RPMI8226 (cell line): Measurements from ENCODE around the gene MDM1.

Experiments
- DNase-seq: peaks from one replicate; pipeline ENCODE4 v3.0.0-alpha.2; 2015

MDM1 gene

GRCh38 chr12:68319988-68320623 is 12.1 kb downstream of the MDM1 start:
- no peak for DNase-seq

GRCh38 chr12:68317047-68317667 is 15.0 kb downstream of the MDM1 start:
- DNase-seq = peak; percentile 41

GRCh38 chr12:68310370-68310769 is 21.8 kb downstream of the MDM1 start:
- DNase-seq = no peak

DNA sequence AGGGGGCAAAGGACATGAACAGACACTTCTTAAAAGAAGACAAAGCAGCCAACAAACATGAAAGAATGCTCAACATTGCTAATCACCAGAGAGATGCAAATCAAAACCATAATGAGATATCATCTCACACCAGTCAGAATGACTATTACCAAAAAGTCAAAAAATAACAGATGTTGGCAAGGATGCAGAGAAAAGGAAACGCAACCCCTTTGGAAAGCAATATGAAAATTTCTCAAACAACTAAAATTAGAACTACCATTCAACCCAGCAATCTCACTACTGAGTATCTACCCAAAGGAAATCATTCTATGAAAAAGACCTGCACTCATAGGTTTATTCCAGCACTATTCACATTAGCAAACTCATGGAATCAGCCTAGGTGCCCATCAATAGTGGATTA is 25.6 kb downstream of the MDM1 start:
- no peak for DNase-seq

GRCh38 chr12:68305278-68305677 is 26.9 kb downstream of the MDM1 start:
- DNase-seq = no peak

DNA sequence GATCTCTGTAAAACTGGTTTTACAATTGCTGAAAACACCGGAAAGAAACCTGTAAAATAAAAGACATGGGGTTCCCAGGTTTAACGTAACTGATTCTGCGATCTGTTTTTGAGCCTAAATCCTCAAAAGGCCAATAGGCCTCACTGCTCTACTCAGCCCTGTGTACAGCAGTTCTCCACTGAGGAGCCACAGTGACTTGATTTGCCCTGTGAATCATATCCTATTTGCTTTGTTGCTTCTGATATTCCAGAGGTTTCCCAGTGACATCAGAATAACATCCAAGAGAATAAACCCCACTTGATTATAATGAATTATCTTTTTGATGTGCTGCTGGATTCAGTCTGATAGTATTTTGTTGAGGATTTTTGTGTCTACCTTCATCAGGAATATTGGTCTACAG is 27.5 kb downstream of the MDM1 start:
- DNase-seq = no peak

- no peak for DNase-seq
These were observed 28.3 kb downstream of the MDM1 start for GRCh38 chr12:68303850-68304249.

- DNase-seq = no peak
These were observed 34.2 kb downstream of the MDM1 start for GRCh38 chr12:68297929-68298328.

DNA sequence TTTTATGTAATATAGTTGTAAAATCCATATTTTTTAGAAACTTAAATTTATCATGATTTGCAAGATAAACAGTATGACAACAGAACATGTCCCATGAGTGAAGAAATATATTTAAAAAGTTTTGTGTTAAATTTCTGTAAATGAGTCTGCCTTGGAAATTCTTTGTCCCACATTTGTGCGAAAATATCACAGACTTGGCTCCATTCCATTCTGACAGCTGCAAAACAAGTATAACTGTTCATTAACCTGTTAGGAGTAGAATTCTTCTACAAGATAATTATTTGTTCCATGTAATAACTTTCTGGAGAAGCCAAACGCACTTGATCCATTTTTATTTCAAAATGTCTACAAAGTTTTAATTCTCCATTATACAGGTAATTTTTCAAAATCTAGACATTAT is 37.9 kb downstream of the MDM1 start:
- DNase-seq = no peak

- DNase-seq = no peak
These were observed 38.8 kb downstream of the MDM1 start for GRCh38 chr12:68293347-68293746.

GRCh38 chr12:68292151-68292943 is 39.8 kb downstream of the MDM1 start:
- DNase-seq = no peak

GRCh38 chr12:68291396-68292036 is 40.6 kb downstream of the MDM1 start:
- no peak for DNase-seq

GRCh38 chr12:68290126-68290525 is 42.0 kb downstream of the MDM1 start:
- DNase-seq = no peak

DNA sequence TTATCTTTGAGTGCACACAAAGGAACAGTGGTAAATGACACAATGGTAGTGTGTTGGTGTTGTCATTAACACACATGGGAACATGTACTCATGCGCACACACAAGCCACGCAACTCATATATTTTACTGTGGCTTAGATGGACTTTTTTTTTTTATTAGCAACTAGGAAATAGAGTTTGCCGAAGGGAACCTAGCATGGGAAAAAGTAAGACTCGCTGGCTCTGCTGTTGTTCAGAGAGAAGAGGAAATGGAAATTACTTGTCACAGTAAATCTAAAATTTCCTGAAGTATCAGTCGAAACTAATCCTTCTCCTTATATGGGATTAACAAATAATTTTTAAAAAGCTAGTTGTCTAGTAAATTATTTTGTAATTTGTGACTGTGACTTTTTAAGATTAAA is 45.1 kb downstream of the MDM1 start:
- no peak for DNase-seq

GRCh38 chr12:68286396-68286795 is 45.8 kb downstream of the MDM1 start:
- DNase-seq = no peak

- no peak for DNase-seq
These were observed 46.6 kb downstream of the MDM1 start for GRCh38 chr12:68285541-68285940.

DNA sequence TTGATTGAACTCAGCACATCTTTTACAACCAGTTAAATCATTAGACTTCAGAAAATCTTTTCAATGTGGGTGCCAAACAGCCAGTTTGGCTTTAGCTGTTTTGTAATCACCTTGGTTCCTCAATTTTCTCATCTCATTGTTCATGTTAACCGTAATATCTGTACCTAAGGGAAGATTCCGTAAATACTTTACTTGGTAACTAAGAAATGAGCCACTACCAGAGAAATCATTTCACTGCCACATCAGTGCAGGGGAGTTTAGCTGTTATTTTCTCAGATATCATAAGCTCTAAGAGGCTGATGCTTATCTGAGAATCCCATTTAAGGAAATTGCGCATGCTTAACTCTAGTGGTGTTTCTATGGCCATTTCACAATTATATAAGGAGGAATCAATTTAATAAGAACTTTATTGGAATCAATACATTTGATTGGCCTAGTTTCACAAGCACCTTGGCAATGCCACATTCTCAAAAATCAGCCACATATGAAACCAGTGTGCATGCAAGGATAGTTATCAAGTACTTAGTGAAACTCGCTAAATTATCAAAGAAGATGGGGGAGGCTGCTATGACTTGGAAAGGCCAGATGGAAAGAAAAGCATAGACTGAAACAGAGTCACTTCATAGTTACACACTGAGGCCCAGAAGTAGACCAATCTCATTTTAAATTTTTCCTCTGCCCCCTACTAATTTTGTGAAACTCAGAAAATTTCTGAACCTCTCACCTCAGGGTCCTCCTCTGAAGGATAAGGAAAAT is 50.7 kb downstream of the MDM1 start:
- DNase-seq = no peak

- DNase-seq = no peak
These were observed 51.9 kb downstream of the MDM1 start for GRCh38 chr12:68280240-68280639.

DNA sequence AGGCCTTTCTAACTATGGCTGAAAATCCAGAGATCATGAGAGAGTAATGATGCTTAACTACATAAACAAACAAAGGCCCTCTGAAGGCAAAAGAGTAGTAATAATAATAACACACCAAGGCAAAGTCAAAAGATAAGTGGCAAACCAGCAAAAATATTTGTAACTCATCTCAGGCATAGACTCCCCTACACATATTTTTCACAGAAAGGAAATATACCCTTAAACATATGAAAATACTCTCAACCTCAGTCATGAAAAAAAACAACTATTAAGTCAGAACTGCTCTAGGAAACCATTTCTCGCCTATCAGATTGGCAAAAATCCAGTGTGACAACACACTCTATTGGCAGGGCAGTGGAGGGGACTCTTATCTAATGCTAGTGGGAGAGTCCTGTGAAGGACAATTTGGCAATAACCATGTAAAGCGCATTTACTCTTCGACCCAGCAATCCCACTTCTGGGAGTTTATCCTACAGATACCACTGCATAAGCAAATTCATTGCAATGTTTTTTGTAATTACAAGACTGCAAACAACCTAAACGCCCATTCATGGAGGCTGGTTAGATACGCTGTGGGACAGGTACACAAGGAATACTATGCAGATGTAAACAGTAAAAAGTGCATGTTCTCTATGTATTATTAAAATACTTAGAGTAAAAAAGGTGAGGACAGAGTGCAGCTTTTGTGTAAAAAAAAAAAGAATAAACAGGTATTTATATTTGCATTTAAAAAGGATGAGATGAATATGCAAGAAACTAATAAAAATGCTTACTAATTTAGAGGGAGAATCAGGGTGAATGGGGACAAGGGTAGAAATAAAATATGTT is 52.7 kb downstream of the MDM1 start:
- DNase-seq = no peak

DNA sequence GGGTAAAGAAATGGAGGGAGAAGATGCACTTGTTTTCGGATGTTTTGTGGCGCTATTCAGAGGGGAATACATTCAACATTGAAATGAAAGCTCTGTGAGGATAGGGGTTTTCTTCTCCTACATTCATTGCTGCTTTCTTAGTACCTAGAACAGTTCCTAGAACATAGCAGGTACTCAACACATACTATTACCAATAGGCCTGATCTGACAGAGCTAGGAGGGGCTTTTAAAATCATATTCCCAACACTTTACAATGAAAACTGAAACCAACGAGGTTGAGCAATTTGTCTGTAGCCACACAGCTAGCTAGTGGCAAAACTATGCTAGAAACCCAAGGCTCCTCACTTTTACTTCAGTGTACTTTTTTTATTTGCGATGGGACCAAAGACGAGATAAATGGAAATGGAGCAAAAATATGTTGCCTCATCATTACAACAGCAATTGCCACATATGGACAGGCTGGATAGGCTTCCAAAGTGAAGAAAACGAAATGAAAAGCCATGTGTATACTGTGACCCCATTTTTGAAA is 55.7 kb downstream of the MDM1 start:
- DNase-seq = no peak

GRCh38 chr12:68272732-68273131 is 59.4 kb downstream of the MDM1 start:
- no peak for DNase-seq

- DNase-seq = no peak
These were observed 60.8 kb downstream of the MDM1 start for GRCh38 chr12:68271346-68271745.
